ENCODE data around the gene NCS1.

NCS1 gene

GRCh38 chr9:130211548-130212226, 39.5 kb downstream of the NCS1 start:
- DNase-seq (ENCODE audit: low read depth, low spot score), result no peak
- no peak for TF ChIP-seq CTCF (IDR thresholded peaks at IDR 0.05; ENCODE audit: low read depth, low read length)
- no peak overlapping the region for H3K4me3 ChIP-seq (ENCODE audit: low read depth, low read length)
- in situ Hi-C loops (cut with HindIII; ENCODE audit: low sequenced_read_pairs), result no loop called here

- DNase-seq (ENCODE audit: low read depth, low spot score), result no peak
- no peak overlapping the region for H3K4me3 ChIP-seq (ENCODE audit: low read depth, low read length)
- no peak for TF ChIP-seq CTCF (IDR thresholded peaks at IDR 0.05; ENCODE audit: low read depth, low read length)
- in situ Hi-C loops (cut with HindIII; ENCODE audit: low sequenced_read_pairs), result no loop called here
Observed at GRCh38 chr9:130212543-130213297, 40.5 kb downstream of the NCS1 start.

- DNase-seq (ENCODE audit: low read depth, low spot score), result no peak
- TF ChIP-seq CTCF (IDR thresholded peaks at IDR 0.05; ENCODE audit: low read depth, low read length), result no peak
- no peak overlapping the region for H3K4me3 ChIP-seq (ENCODE audit: low read depth, low read length)
- in situ Hi-C loops (cut with HindIII; ENCODE audit: low sequenced_read_pairs), result no loop called here
Observed at GRCh38 chr9:130213911-130214761, 41.9 kb downstream of the NCS1 start.

- in situ Hi-C loops (cut with HindIII; ENCODE audit: low sequenced_read_pairs), result no loop called here
- no peak overlapping the region for H3K4me3 ChIP-seq (ENCODE audit: low read depth, low read length)
- no peak for TF ChIP-seq CTCF (IDR thresholded peaks at IDR 0.05; ENCODE audit: low read depth, low read length)
- no peak for DNase-seq (ENCODE audit: low read depth, low spot score)
Observed at GRCh38 chr9:130214776-130215340, 42.7 kb downstream of the NCS1 start.

GRCh38 chr9:130215341-130216119, 43.3 kb downstream of the NCS1 start:
- in situ Hi-C loops (cut with HindIII; ENCODE audit: low sequenced_read_pairs), result no loop called here
- DNase-seq (ENCODE audit: low read depth, low spot score), result peak; percentile 53
- no peak overlapping the region for H3K4me3 ChIP-seq (ENCODE audit: low read depth, low read length)
- TF ChIP-seq CTCF (IDR thresholded peaks at IDR 0.05; ENCODE audit: low read depth, low read length), result no peak

Data from astrocyte of the spinal cord (primary cell).